ENCODE measurements around the gene INO80.
"Not testable (repeated sequence)": the region's sequence is repeated elsewhere in the genome, so short reads cannot be mapped to it uniquely, and the experiment has no call there.

The INO80 gene

GRCh38 chr15:41133454-41133853 lies 17.4 kb upstream of the INO80 start:
- no peaks in the 10 kb centered on the region for H3K9me2 ChIP-seq (ENCODE audit: low read depth, low read length)
- no peaks in the 10 kb centered on the region for H3K4me1 ChIP-seq (ENCODE audit: insufficient read depth, low read length, severe bottlenecking)
- no peak overlapping the region for H3K4me3 ChIP-seq (ENCODE audit: low read depth, low read length, poor library complexity, severe bottlenecking)
- no peak overlapping the region for H3K27ac ChIP-seq (ENCODE audit: low read depth, low read length, poor library complexity, severe bottlenecking)
- H3K9me3 ChIP-seq (ENCODE audit: low read length) = no peaks in the 10 kb centered on the region
- no peaks in the 10 kb centered on the region for H4K20me1 ChIP-seq (ENCODE audit: insufficient read depth, low read length)
- no peaks in the 10 kb centered on the region for H3K36me3 ChIP-seq (ENCODE audit: insufficient read depth, low read length)
- H3K4me2 ChIP-seq (ENCODE audit: low read length) = no peak overlapping the region
- no peaks in the 10 kb centered on the region for H3F3A ChIP-seq (ENCODE audit: insufficient read depth, low read length)
- peaks cover 4% of the 10 kb centered on the region; the same call in 1 of the 2 replicates for H3K27me3 ChIP-seq (ENCODE audit: insufficient read depth, low read length)
- no peaks in the 10 kb centered on the region for H3K79me2 ChIP-seq (ENCODE audit: insufficient read depth, low read length)
- no peak overlapping the region for H3K9ac ChIP-seq (ENCODE audit: low read length)
- H2AFZ ChIP-seq (ENCODE audit: low read length) = no peak overlapping the region
- no peak for TF ChIP-seq CTCF (IDR thresholded peaks at IDR 0.05; ENCODE audit: low read length)
- TF ChIP-seq EZH2 (IDR thresholded peaks at IDR 0.05; ENCODE audit: borderline replicate concordance, low read length) = no peak

GRCh38 chr15:41132094-41132493 lies 16.0 kb upstream of the INO80 start:
- H3F3A ChIP-seq (ENCODE audit: insufficient read depth, low read length); H3K27me3 ChIP-seq (ENCODE audit: insufficient read depth, low read length); H3K9me2 ChIP-seq (ENCODE audit: low read depth, low read length); H2AFZ ChIP-seq (ENCODE audit: low read length); H3K9ac ChIP-seq (ENCODE audit: low read length); H3K4me1 ChIP-seq (ENCODE audit: insufficient read depth, low read length, severe bottlenecking); H3K4me3 ChIP-seq (ENCODE audit: low read depth, low read length, poor library complexity, severe bottlenecking); H3K79me2 ChIP-seq (ENCODE audit: insufficient read depth, low read length); H3K27ac ChIP-seq (ENCODE audit: low read depth, low read length, poor library complexity, severe bottlenecking); H3K36me3 ChIP-seq (ENCODE audit: insufficient read depth, low read length); H3K4me2 ChIP-seq (ENCODE audit: low read length); H4K20me1 ChIP-seq (ENCODE audit: insufficient read depth, low read length); H3K9me3 ChIP-seq (ENCODE audit: low read length): not testable (repeated sequence)

DNA sequence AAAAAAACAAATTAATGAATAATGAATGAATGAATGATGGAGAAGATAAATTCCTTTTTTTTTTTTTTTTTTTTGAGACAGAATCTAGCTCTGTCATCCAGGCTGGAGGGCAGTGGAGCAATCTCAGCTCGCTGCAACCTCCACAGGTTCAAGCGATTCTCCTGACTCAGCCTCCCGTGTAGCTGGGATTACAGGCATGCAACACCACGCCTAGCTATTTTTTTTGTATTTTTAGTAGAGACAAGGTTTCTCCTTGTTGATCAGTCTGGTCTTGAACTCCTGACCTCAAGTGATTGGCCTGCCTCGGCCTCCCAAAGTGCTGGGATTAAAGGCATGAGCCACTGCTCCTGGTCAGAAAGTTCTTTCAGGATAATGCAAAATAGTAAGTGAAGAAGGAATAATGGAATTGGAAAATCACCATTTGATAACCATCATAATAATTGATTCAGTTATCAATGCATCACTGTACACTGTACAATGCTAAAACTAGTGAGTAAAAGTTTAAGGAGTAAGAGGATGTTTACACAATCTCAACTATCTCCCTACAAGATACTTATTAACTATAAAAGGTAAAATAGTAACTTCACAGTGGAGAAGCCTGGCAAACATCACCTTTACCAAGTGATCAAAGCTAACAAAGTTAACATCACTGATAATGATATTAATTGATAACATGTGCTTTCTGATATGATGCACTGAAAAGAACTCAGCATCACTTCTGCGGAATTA lies 12.3 kb upstream of the INO80 start:
- H3K9me3 ChIP-seq (ENCODE audit: low read length) = no peaks in the 10 kb centered on the region
- no peaks in the 10 kb centered on the region for H3K9me2 ChIP-seq (ENCODE audit: low read depth, low read length)
- no peak overlapping the region for H3K4me2 ChIP-seq (ENCODE audit: low read length)
- no peak overlapping the region for H3K9ac ChIP-seq (ENCODE audit: low read length)
- H3K79me2 ChIP-seq (ENCODE audit: insufficient read depth, low read length) = no peaks in the 10 kb centered on the region
- H3K27ac ChIP-seq (ENCODE audit: low read depth, low read length, poor library complexity, severe bottlenecking) = no peak overlapping the region
- no peaks in the 10 kb centered on the region for H3F3A ChIP-seq (ENCODE audit: insufficient read depth, low read length)
- H2AFZ ChIP-seq (ENCODE audit: low read length) = no peak overlapping the region
- peaks cover 4% of the 10 kb centered on the region; the same call in 1 of the 2 replicates for H3K27me3 ChIP-seq (ENCODE audit: insufficient read depth, low read length)
- H4K20me1 ChIP-seq (ENCODE audit: insufficient read depth, low read length) = no peaks in the 10 kb centered on the region
- H3K4me1 ChIP-seq (ENCODE audit: insufficient read depth, low read length, severe bottlenecking) = no peaks in the 10 kb centered on the region
- no peak overlapping the region for H3K4me3 ChIP-seq (ENCODE audit: low read depth, low read length, poor library complexity, severe bottlenecking)
- no peaks in the 10 kb centered on the region for H3K36me3 ChIP-seq (ENCODE audit: insufficient read depth, low read length)
- TF ChIP-seq EZH2 (IDR thresholded peaks at IDR 0.05; ENCODE audit: borderline replicate concordance, low read length) = no peak
- TF ChIP-seq CTCF (IDR thresholded peaks at IDR 0.05; ENCODE audit: low read length) = no peak

All from OCI-LY1 (cell line).